Fibroblast of mammary gland (primary cell): ENCODE results near the gene TMEM30A.
A peak's percentile ranks its signal among the peaks of the same experiment; 100 is the strongest.

Experiments used
- DNase-seq: peaks from one replicate; pipeline ENCODE4 v3.0.0-alpha.2; 2010; ENCODE audit warnings: low read depth
- H3K4me3 ChIP-seq: 2 replicates; pipeline ENCODE4 v1.5.1; 2011; ENCODE audit warnings: low read depth, mild to moderate bottlenecking, low read length, moderate library complexity; ENCODE audit not compliant: control insufficient read depth
- TF ChIP-seq, protein P1 (sequence below): conservative IDR thresholded peaks from 2 replicates; pipeline ENCODE4 v1.5.1; 2011; ENCODE audit warnings: low read depth, low read length, inconsistent platforms; ENCODE audit not compliant: control insufficient read depth, insufficient read depth

Gene TMEM30A

DNA sequence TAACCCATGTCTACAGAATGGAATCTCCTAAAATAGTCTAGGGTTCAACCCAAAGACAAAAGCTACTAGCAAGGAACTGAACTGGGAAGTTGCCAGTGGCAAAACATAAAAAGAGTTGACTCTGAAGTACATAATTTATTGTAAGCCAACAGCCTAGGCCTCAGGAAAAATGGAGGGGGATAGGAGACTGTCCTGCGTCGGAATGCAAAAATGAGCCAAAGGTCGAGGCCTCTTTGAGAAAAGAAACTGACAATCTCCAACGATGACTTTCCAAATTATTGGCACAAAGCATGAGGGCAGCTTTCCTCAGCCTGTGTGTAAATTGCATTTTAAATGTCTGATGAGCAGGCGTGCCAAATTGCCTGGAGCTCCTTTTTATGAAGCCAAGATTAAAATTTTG lies 80.9 kb downstream of the TMEM30A start:
- H3K4me3 ChIP-seq: peak overlapping the region; percentile 99
- peak; percentile 72 for DNase-seq
- TF ChIP-seq, protein P1, sequence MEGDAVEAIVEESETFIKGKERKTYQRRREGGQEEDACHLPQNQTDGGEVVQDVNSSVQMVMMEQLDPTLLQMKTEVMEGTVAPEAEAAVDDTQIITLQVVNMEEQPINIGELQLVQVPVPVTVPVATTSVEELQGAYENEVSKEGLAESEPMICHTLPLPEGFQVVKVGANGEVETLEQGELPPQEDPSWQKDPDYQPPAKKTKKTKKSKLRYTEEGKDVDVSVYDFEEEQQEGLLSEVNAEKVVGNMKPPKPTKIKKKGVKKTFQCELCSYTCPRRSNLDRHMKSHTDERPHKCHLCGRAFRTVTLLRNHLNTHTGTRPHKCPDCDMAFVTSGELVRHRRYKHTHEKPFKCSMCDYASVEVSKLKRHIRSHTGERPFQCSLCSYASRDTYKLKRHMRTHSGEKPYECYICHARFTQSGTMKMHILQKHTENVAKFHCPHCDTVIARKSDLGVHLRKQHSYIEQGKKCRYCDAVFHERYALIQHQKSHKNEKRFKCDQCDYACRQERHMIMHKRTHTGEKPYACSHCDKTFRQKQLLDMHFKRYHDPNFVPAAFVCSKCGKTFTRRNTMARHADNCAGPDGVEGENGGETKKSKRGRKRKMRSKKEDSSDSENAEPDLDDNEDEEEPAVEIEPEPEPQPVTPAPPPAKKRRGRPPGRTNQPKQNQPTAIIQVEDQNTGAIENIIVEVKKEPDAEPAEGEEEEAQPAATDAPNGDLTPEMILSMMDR: no peak
